GM19467 (cell line): ENCODE measurements around the gene CHRNA3.

Experiments
- ATAC-seq: cut with Tn5 transposase; IDR thresholded peaks from one replicate; pipeline ENCODE4 v1.9.1; 2021; ENCODE audit warnings: mild to moderate bottlenecking, moderate library complexity; ENCODE audit not compliant: unreplicated experiment

CHRNA3 gene

DNA sequence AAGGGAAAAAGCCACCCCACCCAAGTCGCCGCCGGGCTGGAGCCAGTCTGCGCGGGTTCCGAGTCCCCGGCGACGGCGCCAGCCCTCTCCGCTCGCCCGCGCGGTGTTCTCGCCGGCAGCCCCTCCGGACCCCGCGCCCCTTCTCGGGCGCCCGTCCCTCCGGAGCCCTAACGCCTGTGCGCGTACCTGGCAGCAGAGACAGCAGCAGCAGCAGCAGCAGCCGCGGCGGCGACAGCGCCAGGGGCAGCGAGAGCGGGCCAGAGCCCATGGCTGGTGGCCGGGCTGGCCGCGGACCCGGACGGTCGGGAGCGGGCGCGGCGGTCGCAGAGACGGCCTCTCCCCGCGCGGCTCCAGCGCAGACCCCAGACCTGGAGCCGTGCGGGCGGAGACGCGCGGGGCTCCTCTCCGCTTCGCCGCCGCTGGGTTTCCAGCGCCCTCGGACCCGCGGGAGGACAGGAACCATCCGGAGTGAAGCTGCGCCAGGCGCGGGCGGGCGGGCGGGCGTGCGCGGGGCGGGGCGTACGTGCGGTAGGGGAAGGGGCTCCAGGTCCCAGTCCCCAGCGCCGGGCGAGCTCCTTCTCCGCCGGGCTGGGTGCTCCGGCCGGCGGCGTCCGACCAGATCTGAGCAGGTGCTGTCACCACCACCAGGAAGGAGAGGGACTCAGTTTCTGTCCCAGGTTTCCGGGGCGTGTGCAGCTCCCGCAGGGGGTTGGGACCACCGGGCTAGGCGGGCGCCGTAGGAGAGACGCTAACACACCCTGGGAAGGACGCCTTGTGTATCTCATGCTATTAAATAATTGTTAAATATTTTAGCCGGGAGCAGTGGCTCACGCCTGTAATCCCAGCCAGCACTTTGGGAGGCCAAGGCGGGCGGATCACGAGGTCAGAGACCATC lies at the start of gene CHRNA3:
Gene CHRNA3 (minus strand): TSS at position 470 of the 895 bp plus-strand sequence. CDS start 202 bp downstream, at position 268.
- ATAC-seq: no peak

DNA sequence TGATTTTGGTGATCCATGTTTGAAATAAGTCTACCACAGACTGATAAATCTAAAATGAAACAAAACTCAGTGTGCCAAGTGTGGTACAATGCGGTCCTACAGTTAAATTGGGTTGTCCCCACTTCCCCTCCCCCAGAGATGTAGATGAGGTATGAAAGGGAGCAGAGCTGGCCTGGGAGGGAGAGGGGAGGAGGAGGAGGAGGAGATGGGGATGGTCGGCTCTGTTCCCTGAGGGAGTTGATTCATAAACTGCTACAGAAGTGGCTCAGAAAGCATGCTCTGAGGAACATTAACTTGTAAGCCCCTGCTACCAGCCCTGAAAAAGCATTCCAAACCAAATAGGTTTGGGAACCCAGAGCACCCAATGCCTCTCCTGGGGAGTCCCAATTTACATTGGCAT lies 48.2 kb upstream of the CHRNA3 start:
- ATAC-seq: no peak

DNA sequence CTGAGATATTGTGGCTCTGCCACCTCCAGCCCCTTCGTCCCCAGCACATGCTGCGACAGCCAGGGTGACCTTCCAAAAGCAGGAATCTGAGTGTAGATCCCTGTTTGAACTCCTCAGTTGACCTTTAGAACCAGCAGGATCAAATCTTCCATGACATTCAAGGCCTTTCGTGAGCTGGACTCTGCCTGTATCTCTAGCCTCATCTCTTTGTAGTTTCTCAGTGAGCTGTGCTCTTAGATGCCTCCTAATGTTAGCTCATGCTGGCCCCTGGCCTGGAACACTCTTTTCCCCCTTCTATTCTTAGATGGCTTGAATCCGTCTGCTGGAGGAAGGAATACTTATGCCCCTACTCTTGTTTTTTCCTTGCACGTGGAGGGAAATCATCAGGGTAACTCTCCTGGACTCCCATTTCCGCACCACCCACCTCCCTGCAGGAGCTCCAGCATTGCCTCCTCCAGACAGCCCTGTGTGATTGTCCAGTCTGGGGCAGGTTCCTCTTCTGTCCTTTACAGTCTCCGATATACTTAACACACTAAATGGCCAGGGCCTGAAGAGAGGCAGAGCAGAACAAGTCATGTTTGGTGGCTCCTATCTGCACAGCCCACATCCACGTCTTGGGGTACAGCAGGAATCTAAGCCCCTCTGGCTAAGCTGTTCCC lies 46.9 kb upstream of the CHRNA3 start:
- no peak for ATAC-seq

DNA sequence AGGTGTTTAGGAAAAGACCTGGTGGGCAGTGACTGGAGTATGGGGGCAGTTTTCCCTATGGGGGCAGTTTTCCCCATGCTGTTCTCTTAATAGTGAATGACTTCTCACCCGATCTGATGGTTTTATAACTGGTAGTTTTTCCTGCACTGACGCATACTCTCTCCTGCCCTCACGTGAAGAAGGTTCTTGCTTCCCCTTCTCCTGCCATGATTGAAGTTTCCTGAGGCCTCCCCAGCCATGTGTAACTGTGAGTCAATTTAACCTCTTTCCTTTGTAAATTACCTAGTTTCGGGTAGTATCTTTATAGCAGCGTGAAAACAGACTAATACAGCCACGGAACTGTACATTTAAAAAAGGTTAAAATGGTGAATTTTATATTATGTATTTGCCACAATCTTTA lies 45.2 kb upstream of the CHRNA3 start:
- no peak for ATAC-seq

DNA sequence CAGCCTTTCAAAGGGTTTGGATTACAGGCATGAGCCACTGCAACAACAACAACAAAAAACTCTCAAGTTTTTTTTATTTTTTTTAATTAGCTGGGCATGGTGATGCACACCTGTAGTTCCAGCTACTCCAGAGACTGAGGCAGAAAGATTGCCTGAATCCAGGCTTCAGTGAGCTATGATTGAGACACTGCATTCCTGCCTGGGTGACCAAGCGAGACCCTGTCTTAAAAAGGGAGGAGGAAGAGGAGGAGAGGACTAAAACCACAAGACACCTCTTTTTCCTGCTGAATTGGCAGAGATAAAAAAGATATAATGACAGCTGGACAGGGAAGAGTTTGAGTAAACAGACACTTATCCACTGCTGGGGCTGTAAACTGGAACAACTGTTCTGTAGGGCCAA lies 42.9 kb upstream of the CHRNA3 start:
- ATAC-seq: no peak

- no peak for ATAC-seq
Measured at GRCh38 chr15:78662028-78662427, 41.2 kb upstream of the CHRNA3 start.

- ATAC-seq: no peak
Measured at GRCh38 chr15:78661001-78661400, 40.2 kb upstream of the CHRNA3 start.

GRCh38 chr15:78660584-78660983 lies 39.8 kb upstream of the CHRNA3 start:
- no peak for ATAC-seq

DNA sequence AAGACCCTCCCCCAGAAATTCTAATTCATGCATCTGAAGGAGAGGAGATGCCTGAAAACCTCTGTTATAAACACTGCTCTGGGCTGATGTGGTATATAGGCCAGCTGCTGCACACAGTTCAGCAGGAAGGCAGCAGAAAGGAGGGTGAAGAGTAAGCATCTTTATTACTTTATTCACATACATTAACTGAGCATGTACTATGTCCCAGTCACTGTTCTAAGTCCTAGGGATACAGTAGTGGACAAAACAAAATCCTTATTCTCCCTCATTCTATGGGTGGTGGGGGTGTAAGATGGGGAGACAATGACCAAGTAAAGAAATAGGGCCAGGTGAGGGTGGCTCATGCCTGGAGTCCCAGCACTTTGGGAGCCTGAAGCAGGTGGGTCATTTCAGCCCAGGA lies 38.0 kb upstream of the CHRNA3 start:
- no peak for ATAC-seq

DNA sequence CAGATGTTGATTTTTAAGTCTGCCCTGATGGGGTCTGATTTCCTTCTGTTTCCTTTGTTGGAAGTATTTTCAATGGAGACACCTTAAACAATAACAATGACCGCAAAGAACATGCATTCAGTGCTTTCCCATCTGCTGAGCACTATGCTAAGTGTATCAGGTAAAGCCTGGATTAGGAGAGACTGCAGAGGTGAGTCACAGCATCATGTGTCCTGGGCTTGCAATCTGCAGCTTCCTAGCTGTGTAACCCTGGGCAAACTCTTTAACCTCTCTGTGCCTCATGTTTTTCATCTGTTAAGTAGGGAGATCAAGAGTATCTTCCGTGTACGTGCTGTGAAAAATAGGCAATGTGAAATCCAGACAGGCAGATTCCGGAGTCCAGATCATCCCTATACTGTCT lies 33.5 kb upstream of the CHRNA3 start:
- ATAC-seq: no peak

- ATAC-seq: no peak
Measured at GRCh38 chr15:78651930-78652615, 31.3 kb upstream of the CHRNA3 start.

- ATAC-seq: no peak
Measured at GRCh38 chr15:78651007-78651406, 30.2 kb upstream of the CHRNA3 start.

DNA sequence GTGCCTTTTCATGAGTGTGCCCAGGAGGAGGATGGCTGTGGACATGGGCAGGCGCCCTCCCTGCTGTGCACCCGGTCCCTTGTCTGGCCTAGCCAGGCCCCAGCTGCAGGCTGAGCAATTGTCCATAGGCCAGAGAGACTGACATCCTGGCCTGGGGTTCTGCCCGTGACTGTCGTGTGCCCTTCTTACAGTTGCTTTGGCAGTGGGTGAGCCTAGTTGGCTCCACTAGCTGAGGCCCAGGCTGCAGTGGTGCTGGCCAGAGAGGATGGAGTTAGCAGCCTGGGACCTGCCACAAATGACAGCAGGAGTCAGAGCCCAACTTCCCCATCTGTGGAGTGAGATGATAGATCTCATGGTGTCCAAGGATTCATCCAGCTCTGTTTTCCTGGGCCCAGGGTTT lies 29.2 kb upstream of the CHRNA3 start:
- no peak for ATAC-seq

DNA sequence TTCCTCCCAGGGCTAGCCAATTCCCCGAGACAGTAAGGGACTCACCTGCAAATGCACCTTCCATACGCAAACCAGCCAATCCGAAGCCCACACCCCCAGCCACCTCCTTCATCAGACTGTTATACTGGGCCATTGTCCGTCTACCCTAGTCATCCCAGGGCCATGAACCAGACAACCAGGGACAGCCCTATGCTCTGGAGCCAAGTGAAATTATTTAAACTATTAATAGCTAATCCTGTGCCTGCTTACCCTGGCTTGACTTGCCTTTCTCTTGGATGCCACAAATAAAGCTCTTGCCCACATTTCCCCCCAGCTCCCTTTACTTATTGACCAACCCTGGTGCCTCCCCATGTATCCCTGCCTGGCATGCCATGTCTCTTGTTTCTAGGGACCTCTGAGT lies 24.2 kb upstream of the CHRNA3 start:
- ATAC-seq: no peak

DNA sequence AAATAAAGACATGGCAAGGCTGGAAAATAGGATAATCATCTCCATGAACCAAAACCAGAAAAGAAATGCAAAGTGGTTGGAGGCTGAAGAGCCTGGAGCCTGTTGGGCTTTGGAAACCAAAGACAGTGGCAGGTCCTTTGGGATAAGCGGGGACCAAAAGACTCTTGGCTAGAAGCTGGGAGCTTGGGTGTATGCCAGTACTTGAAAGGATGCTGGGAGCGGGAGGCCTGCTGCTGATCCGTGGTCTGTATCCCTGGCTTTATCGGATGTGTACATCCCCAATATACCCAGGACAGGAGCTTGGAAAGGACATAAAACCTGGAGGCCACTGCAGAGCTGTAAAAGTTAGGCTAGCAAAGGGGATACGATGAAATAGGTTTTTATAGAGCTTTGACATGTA lies 21.5 kb upstream of the CHRNA3 start:
- ATAC-seq: no peak

DNA sequence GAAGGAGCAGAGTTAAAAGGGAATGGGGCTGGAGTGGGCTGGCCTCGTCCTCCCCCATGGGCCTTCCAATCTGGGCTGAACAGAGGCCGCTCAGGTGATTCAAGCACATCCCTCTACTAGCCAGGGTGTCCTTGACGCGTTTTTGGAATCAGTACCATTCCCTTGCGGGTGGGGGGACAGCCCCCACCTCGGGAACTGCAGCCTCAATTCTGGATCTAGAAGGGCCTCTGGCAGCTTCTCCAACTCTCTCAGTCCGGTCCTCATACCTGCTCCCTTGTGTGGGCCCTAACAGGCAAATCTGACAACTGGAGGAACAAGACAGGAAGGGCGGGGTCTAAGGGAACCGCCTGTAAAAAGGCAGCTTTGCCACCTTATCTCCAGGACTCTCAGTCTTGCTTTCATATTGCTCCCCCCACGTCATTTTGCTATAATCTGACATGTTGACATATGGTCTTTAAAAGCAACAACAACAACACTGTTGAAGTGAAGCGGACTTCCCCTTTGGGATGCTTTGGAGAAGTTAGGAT lies 21.0 kb upstream of the CHRNA3 start:
- ATAC-seq: no peak

DNA sequence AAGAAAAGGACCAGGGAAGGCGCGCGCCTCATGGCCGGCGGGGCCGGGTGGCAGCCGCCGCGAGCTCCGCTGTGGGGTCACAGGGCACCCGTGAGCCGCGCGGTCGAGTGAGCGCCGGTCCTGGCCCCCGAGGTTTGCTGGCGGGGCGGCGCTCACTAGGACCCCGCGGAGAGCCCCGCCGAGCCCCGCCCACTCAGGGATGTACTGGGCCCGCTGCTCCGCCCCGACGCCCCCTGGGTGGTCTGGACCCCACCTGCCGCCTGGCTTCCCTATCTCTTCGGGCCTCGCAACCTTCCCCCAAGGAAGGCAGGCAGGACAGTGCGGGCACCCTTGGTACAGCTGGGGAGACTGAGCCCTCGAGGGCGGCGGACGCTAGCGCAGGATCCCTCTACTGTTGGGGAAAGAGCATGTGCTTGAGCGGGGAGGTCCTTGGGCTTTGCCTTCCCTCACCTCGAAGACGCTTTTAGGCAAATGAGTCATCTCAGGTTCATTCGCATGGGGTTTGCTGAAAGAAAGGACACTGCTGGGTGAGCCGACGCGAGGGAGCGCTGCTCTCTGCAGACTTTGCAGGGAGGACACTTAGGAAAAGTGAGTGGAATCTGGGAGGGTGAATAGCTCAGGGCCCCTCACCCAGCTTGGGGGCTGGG lies 20.4 kb upstream of the CHRNA3 start, which contains the start of gene CHRNB4:
Gene CHRNB4 (minus strand): TSS at position 109 of the 647 bp plus-strand sequence. CDS start 77 bp downstream, at position 32.
- no peak for ATAC-seq

GRCh38 chr15:78640527-78641101 lies 19.8 kb upstream of the CHRNA3 start:
- no peak for ATAC-seq

DNA sequence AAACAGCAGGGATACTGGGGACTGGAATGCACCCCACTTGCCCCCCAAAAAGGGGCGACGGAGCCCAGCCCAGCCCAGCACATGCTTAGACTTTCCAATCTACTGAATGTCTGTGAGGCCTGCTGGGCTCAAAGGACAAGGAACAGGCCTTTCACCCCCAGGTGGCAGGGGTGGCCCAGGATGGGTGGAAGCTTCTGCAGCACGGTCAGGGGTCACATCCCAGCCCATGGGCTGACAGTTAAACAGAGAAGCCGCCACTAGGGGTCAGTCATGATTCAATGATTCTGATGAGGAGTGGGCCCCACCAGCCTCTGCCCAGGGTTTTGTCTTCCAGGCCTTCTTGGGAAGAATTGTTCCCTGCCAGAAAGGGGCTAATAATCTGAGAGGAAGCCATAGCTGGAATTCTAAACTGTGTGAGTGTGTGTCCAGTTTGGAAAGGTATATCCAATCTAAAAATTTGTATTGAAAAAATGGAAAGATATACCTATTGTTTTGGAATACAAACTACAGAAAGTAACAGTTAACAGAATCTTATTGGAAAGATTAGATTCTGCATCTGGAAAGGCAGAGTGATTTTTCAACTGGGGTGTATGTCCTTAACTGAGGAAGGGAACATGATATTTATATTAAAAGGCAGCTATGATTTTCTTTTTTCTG lies 18.0 kb upstream of the CHRNA3 start:
- ATAC-seq: no peak
